Cardiac fibroblast (primary cell): ENCODE measurements around the gene ZNF543.
A peak's percentile ranks its signal among the peaks of the same experiment; 100 is the strongest.

Experiments
- DNase-seq, 2 donors: peaks; one replicate each; pipeline versions ENCODE4 v3.0.0 to v3.0.0-alpha.2; 2010; ENCODE audit warnings: low read depth in 2 of 2
- H3K4me3 ChIP-seq, 2 donors: replicated peaks in 1 of 2; 1 replicate in 1 of 2; 2 replicates in 1 of 2; pipeline ENCODE4 v1.5.1; 2011; ENCODE audit warnings: low read depth in 2 of 2, low read length in 2 of 2, mild to moderate bottlenecking in 2 of 2, moderate library complexity in 1 of 2
- TF ChIP-seq, protein P1 (sequence below): IDR thresholded peaks from one replicate; pipeline ENCODE4 v1.5.1; 2011; ENCODE audit warnings: low read depth, mild to moderate bottlenecking, low read length, inconsistent platforms

The ZNF543 gene

DNA sequence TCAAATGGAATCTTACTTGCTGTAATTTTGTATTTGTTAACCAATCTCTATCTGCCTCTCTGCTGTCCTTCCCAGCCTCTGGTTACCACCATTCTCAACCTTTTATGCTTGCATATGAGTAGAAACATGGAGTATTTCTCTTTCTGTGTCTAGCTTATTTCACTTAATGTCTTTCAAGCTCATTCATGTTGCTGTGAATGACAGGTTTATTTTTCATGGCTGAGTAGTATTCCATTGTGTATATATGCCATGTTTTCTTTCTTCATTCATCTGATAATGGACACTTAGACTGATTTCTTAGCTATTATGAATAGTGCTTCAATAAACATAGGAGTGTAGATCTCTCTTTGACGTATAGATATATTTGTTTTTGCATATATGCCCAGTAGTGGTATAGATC, 26.6 kb upstream of the ZNF543 start:
- TF ChIP-seq, protein P1, sequence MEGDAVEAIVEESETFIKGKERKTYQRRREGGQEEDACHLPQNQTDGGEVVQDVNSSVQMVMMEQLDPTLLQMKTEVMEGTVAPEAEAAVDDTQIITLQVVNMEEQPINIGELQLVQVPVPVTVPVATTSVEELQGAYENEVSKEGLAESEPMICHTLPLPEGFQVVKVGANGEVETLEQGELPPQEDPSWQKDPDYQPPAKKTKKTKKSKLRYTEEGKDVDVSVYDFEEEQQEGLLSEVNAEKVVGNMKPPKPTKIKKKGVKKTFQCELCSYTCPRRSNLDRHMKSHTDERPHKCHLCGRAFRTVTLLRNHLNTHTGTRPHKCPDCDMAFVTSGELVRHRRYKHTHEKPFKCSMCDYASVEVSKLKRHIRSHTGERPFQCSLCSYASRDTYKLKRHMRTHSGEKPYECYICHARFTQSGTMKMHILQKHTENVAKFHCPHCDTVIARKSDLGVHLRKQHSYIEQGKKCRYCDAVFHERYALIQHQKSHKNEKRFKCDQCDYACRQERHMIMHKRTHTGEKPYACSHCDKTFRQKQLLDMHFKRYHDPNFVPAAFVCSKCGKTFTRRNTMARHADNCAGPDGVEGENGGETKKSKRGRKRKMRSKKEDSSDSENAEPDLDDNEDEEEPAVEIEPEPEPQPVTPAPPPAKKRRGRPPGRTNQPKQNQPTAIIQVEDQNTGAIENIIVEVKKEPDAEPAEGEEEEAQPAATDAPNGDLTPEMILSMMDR = no peak
- H3K4me3 ChIP-seq = no peak overlapping the region
- DNase-seq = no peak

DNA sequence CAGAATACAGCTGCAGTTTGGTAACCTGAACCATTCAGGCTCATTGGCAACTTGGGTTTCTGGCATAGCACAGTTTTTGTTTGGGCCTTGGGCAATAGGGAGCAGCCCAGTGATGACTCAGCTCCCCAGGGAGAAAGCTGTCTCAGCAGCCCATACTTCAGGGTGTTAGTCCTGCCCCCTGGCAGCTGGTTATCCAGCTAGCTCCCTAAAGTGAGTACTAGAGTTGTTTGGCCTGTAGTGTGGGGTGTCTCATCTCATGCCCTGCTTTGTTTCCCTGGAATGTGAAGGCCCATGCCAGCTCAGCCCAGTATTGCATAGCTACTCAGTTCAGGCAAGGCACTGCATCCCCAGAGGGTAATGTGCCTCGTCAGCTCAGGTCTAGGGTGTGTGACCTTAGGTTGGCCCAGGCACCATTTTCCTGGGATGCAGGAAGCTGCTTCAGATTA, 18.2 kb upstream of the ZNF543 start:
- H3K4me3 ChIP-seq = no peak overlapping the region
- DNase-seq = peak; percentile 98 to 99
- TF ChIP-seq, protein P1 = no peak

DNA sequence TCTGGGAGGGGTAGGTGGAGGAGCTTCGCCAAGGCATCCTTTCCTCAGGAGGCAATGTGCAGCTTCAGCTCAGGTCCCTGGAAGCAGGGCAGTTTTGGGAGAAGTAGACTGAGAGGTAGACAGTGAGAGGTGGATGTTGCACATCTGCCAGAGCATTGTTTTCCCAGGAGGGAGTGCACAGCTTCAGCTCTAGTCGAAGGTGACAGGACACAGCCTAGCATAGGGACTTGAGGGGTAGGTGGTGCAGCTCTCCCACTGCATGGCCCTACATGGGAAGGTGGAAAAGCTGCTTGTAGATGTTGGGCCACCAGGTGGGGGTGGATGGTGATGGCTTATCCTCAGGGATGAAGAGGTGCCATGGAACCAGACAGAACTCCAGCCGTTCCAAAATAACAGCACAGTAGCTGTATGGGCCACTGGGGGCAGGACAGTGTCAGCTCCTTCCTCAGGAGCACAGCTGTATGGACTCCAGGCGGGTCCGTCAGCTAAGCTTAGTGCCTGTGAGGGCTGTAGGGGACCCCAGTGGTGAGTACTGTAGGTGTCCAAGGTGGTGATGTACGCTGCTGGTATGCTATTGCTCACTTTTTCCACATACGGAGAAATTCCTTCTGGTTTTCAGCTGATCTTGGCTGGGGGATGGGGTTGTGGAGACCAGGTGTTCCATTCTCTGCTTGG, 17.4 kb upstream of the ZNF543 start:
- no peak overlapping the region for H3K4me3 ChIP-seq
- TF ChIP-seq, protein P1 = peak; percentile 12
- peak in 1 of 2 donors; percentile 55 for DNase-seq

DNA sequence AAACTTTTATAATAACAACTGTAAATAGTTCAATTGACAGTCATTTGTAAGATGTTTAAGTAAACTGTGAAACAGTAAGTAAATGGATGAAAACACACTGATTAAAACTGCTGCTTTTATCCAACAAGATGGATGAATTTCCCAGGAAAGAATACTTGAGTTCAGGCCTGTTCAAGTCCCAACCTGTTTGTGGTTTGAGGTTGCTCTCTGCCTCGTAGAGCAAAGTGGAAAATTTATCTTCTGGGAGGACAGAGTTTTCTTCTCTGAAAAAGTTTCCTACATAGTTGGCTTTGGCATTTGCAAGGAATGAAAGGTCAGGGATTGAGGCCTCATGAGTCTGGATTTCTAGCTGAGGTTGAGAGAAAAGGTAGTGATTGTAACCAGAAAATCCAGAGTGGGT, 15.2 kb upstream of the ZNF543 start:
- TF ChIP-seq, protein P1 = no peak
- no peak overlapping the region for H3K4me3 ChIP-seq
- no peak for DNase-seq

DNA sequence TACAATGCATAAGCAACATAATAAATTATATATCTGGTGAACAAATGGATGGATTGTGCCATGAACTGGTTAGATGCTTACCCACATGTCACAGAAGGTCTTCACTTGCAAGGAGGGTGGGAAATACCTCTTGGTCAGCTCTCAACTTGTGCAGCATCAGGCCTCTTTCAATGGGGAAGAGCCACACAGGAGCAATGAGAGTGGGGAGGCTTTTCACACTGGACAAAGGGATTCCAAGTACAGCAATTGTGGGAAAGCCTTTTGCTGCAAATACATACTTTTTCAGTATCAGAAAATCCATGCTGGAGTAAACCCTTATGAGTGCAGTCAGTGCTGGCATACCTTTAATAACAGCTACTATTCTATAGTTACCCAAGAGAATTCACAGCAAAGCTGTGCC, 11.8 kb upstream of the ZNF543 start:
- DNase-seq = no peak

DNA sequence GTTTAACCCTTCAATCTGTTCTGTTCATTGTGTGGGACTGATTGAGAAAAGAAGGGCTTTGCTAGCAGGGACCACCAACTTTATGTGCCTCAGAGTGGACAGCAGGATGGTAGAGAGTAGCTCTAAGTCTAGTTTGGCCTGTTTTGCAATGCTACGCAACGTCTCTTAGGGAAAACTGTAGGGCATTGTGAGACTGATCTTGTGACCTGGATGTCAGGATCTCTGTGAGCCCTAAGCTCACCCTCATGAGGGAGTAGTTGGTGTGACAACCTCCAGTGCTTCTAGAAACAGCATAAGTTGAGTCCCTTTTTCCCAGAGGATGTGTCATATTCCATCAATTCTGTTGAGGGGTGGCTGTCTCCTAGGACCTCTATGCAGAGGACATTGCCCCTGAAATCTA, 9.5 kb upstream of the ZNF543 start:
- DNase-seq = no peak
- TF ChIP-seq, protein P1 = no peak
- no peak overlapping the region for H3K4me3 ChIP-seq

More for the DNA sequence above, 11.8 kb upstream of the ZNF543 start:
- TF ChIP-seq, protein P1 = no peak
- no peak overlapping the region for H3K4me3 ChIP-seq

DNA sequence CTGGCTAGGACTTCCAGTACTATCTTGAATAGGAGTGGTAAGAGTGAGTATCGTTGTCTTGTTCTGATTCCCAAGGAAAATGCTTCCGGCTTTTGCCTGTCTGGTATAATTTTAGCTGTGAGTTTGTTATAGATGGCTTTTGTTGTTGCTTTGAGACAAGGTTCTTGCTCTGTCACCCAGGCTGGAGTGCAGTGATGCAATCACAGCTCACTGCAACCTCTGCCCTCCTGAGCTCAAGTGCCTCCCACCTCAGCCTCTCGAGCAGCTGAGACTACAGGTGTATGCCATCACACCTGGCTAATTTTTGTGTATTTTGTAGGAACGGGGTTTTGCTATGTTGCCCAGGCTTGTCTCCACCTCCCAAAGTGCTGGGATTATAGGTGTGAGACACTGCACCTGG, 6.1 kb upstream of the ZNF543 start:
- TF ChIP-seq, protein P1 = no peak
- H3K4me3 ChIP-seq = no peak overlapping the region
- DNase-seq = no peak
